Activated CD4-positive, alpha-beta T cell treated with anti-CD3 and anti-CD28 coated beads, Interleukin-2, amount 10 ng/mL, durations not matched to agents 24 days and 14 days (primary cell): ENCODE measurements around the gene CDK5. TPM values are rescaled to one million over a fixed set of nuclear protein-coding genes. Genes with fewer than 3 reads are reported as not detected.

ENCODE experiments used
- DNase-seq: peaks from one replicate; pipeline ENCODE4 v3.0.0; 2022
- H3K27ac Mint-ChIP-seq: one replicate; pipeline ENCODE4 v1.8.0; 2022; ENCODE audit warnings: mild to moderate bottlenecking, mixed read lengths
- H3K27me3 Mint-ChIP-seq: one replicate; pipeline ENCODE4 v1.8.0; 2022; ENCODE audit warnings: mixed read lengths
- H3K36me3 Mint-ChIP-seq: one replicate; pipeline ENCODE4 v1.8.0; 2022; ENCODE audit warnings: low read depth, mild to moderate bottlenecking, mixed read lengths
- H3K4me1 Mint-ChIP-seq: one replicate; pipeline ENCODE4 v1.8.0; 2021; ENCODE audit warnings: mixed read lengths
- H3K4me3 Mint-ChIP-seq: one replicate; pipeline ENCODE4 v1.8.0; 2022; ENCODE audit warnings: mild to moderate bottlenecking, moderate library complexity, mixed read lengths
- H3K9me3 Mint-ChIP-seq: one replicate; pipeline ENCODE4 v1.8.0; 2021; ENCODE audit warnings: mixed read lengths
- intact Hi-C: fragments of 100-400 bp; cut with micrococcal nuclease; formaldehyde crosslinking; loops from one replicate; pipeline ENCODE4 v1.15.1; 2023
- total RNA-seq: library from RNA; stranded (reverse); gene quantifications from 2 replicates; pipeline ENCODE4 v1.2.3, GENCODE V29; 2022

The CDK5 gene
- total RNA-seq, 1 donor from 2014 or later = 26.8 TPM

DNA sequence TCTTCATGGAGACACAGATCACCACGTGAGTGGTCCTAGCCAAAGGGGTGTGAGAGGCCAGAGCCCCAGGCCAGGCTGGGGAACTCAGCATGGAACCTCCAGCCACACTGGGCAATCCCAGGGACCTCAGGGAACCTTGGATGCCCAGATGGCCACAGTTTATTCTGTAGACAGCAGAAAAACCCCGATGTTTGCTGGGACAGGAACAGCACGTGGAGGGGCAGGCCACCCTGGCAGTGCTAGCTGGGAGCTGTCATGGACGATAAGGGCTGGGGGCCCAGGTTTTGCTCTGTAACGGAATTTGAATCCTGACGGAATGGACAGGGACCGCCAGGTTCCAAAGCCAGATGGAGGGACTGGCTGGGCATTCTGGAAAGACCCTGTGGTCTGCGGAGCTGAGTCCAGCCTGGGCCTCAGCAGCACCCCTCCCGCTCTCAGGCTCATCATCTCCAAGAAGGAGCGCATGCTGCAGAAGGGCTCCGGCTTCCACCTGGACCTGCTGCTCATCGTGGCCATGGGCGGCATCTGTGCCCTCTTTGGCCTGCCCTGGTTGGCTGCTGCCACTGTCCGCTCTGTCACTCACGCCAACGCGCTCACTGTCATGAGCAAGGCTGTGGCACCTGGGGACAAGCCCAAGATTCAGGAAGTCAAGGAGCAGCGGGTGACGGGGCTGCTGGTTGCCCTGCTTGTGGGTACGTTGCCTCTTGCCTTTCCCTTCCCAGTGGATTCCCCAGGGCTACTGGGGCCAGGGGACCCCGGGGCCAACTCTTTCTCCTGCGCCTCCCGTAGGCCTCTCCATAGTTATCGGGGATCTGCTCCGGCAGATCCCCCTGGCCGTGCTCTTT is 17.3 kb upstream of the CDK5 start:
- peak overlapping the region; percentile 15 for H3K27ac Mint-ChIP-seq
- intact Hi-C loops = no loop called here
- H3K36me3 Mint-ChIP-seq = peaks cover 35% of the 10 kb centered on the region
- DNase-seq = no peak
- no peak overlapping the region for H3K4me3 Mint-ChIP-seq
- no peaks in the 10 kb centered on the region for H3K9me3 Mint-ChIP-seq
- no peaks in the 10 kb centered on the region for H3K27me3 Mint-ChIP-seq
- H3K4me1 Mint-ChIP-seq = peaks cover 11% of the 10 kb centered on the region

DNA sequence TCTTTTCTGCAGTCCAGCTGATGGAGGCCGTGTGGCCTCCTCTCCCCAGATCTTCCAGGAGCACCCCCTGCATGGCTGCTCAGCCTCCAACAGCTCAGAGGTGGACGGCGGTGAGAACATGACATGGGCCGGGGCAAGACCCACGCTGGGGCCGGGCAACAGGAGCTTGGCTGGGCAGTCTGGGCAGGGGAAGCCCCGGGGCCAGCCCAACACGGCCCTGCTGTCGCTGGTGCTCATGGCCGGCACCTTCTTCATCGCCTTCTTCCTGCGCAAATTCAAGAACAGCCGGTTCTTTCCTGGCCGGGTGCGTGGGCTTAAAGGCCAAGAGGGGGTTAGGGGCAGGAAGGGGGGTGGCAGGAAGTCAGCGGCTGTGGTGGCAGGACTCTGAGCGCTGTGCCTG is 16.3 kb upstream of the CDK5 start:
- Mint-ChIP-seq H3K9me3 (no peaks in the 10 kb centered on the region), H3K36me3 (peaks cover 33% of the 10 kb centered on the region), H3K27ac (no peak overlapping the region), H3K4me1 (peaks cover 6% of the 10 kb centered on the region), H3K27me3 (no peaks in the 10 kb centered on the region), H3K4me3 (no peak overlapping the region)
- intact Hi-C loops = no loop called here
- DNase-seq = no peak

- H3K9me3 Mint-ChIP-seq = no peaks in the 10 kb centered on the region
- no peak overlapping the region for H3K27ac Mint-ChIP-seq
- intact Hi-C loops = no loop called here
- no peak overlapping the region for H3K4me3 Mint-ChIP-seq
- H3K4me1 Mint-ChIP-seq = peaks cover 2% of the 10 kb centered on the region
- peaks cover 38% of the 10 kb centered on the region for H3K36me3 Mint-ChIP-seq
- no peaks in the 10 kb centered on the region for H3K27me3 Mint-ChIP-seq
- no peak for DNase-seq
These were observed 13.6 kb upstream of the CDK5 start for GRCh38 chr7:151071032-151071866.

DNA sequence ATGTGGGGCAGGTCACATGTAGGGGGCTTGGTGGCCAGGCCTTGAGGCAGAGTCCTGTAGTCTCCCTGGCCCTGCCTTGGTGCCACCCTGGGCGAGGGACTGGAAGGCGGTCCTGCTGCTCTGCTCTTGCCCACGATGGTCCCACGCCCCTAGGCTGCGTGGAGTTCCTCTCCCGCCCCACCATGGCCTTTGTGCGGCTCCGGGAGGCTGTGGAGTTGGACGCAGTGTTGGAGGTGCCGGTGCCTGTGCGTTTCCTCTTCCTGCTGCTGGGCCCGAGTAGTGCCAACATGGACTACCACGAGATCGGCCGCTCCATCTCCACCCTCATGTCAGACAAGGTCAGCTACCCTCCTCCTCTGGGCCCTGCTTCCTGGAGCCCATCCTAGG is 12.9 kb upstream of the CDK5 start:
- H3K27me3 Mint-ChIP-seq = no peaks in the 10 kb centered on the region
- H3K27ac Mint-ChIP-seq = no peak overlapping the region
- no peak for DNase-seq
- intact Hi-C loops = no loop called here
- H3K4me3 Mint-ChIP-seq = no peak overlapping the region
- no peaks in the 10 kb centered on the region for H3K9me3 Mint-ChIP-seq
- peaks cover 32% of the 10 kb centered on the region for H3K36me3 Mint-ChIP-seq
- H3K4me1 Mint-ChIP-seq = peaks cover 2% of the 10 kb centered on the region

DNA sequence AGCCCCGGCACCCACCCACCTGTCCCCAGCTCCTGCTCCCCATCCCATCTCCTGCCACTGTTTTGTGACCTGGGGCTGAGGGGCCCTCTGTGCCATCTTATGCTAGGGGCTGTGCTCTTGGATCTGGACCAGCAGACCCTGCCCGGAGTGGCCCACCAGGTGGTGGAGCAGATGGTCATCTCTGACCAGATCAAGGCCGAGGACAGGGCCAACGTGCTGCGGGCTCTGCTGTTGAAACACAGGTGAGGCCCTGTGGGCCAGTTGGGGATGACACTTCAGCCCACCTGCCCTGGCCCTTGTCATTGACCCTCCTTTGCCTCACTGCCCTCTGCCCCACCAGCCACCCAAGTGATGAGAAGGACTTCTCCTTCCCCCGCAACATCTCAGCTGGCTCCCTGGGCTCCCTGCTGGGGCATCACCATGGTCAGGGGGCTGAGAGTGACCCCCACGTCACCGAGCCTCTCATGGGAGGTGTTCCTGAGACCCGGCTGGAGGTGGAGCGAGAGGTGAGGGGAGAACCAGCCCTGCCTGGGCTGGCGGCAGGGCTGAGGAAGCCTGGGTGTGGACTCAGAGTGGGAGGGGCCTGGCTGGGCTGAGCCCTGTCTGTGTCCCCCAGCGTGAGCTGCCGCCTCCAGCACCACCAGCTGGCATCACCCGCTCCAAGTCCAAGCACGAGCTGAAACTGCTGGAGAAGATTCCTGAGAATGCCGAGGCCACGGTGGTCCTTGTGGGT is 12.3 kb upstream of the CDK5 start:
- H3K4me3 Mint-ChIP-seq = no peak overlapping the region

GRCh38 chr7:151068069-151068773 is 10.5 kb upstream of the CDK5 start:
- intact Hi-C loops = no loop called here
- Mint-ChIP-seq H3K9me3 (no peaks in the 10 kb centered on the region), H3K27me3 (no peaks in the 10 kb centered on the region), H3K36me3 (peaks cover 29% of the 10 kb centered on the region), H3K27ac (no peak overlapping the region), H3K4me3 (no peak overlapping the region), H3K4me1 (peaks cover 2% of the 10 kb centered on the region)
- DNase-seq = no peak

More for the DNA sequence above, 12.3 kb upstream of the CDK5 start:
- Mint-ChIP-seq H3K27me3 (no peaks in the 10 kb centered on the region), H3K4me1 (peaks cover 2% of the 10 kb centered on the region), H3K36me3 (peaks cover 35% of the 10 kb centered on the region), H3K27ac (no peak overlapping the region), H3K9me3 (no peaks in the 10 kb centered on the region)
- intact Hi-C loops = no loop called here
- no peak for DNase-seq

DNA sequence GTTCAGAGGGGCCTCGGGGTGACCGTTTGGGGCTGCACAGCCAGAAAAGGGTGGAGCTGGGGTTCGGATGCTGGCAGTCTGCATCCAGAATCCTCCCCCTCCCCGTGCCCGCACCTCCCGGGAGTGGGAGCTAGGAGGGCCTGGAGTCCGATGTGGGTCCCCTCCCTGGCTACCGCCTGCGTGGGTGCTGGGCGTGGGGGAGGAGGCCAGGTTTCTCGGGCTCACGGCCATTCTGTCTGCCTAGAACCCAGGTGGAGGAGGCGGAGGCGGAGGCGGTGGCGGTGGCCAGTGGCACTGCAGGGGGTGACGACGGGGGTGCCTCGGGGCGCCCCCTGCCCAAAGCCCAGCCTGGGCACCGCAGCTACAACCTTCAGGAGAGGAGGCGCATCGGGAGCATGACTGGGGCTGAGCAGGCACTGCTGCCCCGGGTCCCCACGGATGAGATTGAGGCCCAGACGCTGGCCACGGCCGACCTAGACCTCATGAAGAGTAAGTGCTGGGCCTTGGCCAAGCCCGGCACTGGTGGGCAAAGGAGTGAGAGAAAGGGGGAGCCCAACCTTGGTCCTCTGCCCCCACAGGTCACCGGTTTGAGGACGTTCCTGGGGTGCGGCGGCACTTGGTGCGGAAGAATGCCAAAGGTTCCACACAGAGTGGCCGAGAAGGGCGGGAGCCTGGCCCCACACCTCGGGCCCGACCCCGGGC is 8.7 kb upstream of the CDK5 start:
- Mint-ChIP-seq H3K27ac (no peak overlapping the region), H3K9me3 (no peaks in the 10 kb centered on the region), H3K27me3 (no peaks in the 10 kb centered on the region), H3K4me3 (no peak overlapping the region), H3K36me3 (peaks cover 24% of the 10 kb centered on the region), H3K4me1 (peaks cover 5% of the 10 kb centered on the region)
- intact Hi-C loops = no loop called here
- no peak for DNase-seq

GRCh38 chr7:151065516-151065915 is 7.8 kb upstream of the CDK5 start:
- Mint-ChIP-seq H3K4me3 (no peak overlapping the region), H3K27ac (no peak overlapping the region), H3K4me1 (peaks cover 13% of the 10 kb centered on the region), H3K9me3 (no peaks in the 10 kb centered on the region), H3K27me3 (no peaks in the 10 kb centered on the region), H3K36me3 (peaks cover 23% of the 10 kb centered on the region)
- intact Hi-C loops = no loop called here
- DNase-seq = no peak

- H3K36me3 Mint-ChIP-seq = peaks cover 22% of the 10 kb centered on the region
- H3K27ac Mint-ChIP-seq = no peak overlapping the region
- intact Hi-C loops = no loop called here
- DNase-seq = no peak
- no peak overlapping the region for H3K4me3 Mint-ChIP-seq
- no peaks in the 10 kb centered on the region for H3K27me3 Mint-ChIP-seq
- no peaks in the 10 kb centered on the region for H3K9me3 Mint-ChIP-seq
- peaks cover 14% of the 10 kb centered on the region for H3K4me1 Mint-ChIP-seq
These were observed 7.3 kb upstream of the CDK5 start for GRCh38 chr7:151064993-151065392.

DNA sequence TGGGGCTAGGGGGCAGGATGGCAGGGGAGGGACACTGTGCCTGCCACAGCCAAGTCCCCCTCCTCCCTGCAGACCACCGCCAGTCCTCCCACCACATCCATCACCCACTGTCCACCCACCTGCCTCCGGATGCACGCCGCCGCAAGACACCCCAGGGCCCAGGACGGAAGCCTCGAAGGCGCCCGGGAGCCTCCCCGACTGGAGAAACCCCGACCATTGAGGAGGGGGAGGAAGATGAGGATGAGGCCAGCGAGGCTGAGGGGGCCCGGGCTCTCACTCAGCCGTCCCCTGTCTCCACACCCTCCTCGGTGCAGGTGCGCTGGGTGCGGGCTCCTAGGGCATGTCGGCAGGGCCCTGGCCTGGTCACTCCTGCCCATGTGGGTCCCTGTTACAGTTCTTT is 6.8 kb upstream of the CDK5 start:
- H3K27ac Mint-ChIP-seq = no peak overlapping the region
- intact Hi-C loops = no loop called here
- H3K27me3 Mint-ChIP-seq = no peaks in the 10 kb centered on the region
- peaks cover 14% of the 10 kb centered on the region for H3K4me1 Mint-ChIP-seq
- peaks cover 22% of the 10 kb centered on the region for H3K36me3 Mint-ChIP-seq
- no peaks in the 10 kb centered on the region for H3K9me3 Mint-ChIP-seq
- H3K4me3 Mint-ChIP-seq = no peak overlapping the region
- no peak for DNase-seq

- DNase-seq = no peak
- Mint-ChIP-seq H3K4me3 (no peak overlapping the region), H3K27ac (no peak overlapping the region), H3K27me3 (no peaks in the 10 kb centered on the region), H3K9me3 (no peaks in the 10 kb centered on the region), H3K36me3 (peaks cover 17% of the 10 kb centered on the region), H3K4me1 (peaks cover 22% of the 10 kb centered on the region)
- intact Hi-C loops = no loop called here
These were observed 5.5 kb upstream of the CDK5 start for GRCh38 chr7:151063212-151063561.

GRCh38 chr7:151062399-151063211 is 4.9 kb upstream of the CDK5 start:
- no peak overlapping the region for H3K4me3 Mint-ChIP-seq

More at GRCh38 chr7:151062399-151063211, 4.9 kb upstream of the CDK5 start:
- Mint-ChIP-seq H3K4me1 (peaks cover 22% of the 10 kb centered on the region), H3K27me3 (no peaks in the 10 kb centered on the region), H3K27ac (no peak overlapping the region), H3K36me3 (peaks cover 12% of the 10 kb centered on the region), H3K9me3 (no peaks in the 10 kb centered on the region)
- intact Hi-C loops = no loop called here
- DNase-seq = no peak
